K562 treated with DMSO at 1 percent for 24 hours (cell line): Measurements from ENCODE around the gene MS4A4A. TPM values are rescaled to one million over a fixed set of nuclear protein-coding genes. Genes with fewer than 3 reads are reported as not detected.

Source experiments
- total RNA-seq: library from RNA; unstranded; fragments of 300-600 nt; gene quantifications from 2 replicates; pipeline ENCODE4 v1.2.3, GENCODE V29; 2022; ENCODE audit warnings: low read depth; ENCODE audit not compliant: insufficient read depth

MS4A4A gene
- total RNA-seq, result 0.29 TPM in 1 of 2 replicates, not detected in the other

GRCh38 chr11:60280412-60280811 lies at the start of gene MS4A4A:
Gene MS4A4A, plus strand, starts transcription at chr11:60280666. Its CDS starts 10 bp downstream, at chr11:60280676.

GRCh38 chr11:60242740-60243239 lies 37.7 kb upstream of the MS4A4A start, which contains the start of gene MS4A4E:
Gene MS4A4E, minus strand, starts transcription at chr11:60243137. Its CDS starts 13,082 bp downstream, at chr11:60230055.

DNA sequence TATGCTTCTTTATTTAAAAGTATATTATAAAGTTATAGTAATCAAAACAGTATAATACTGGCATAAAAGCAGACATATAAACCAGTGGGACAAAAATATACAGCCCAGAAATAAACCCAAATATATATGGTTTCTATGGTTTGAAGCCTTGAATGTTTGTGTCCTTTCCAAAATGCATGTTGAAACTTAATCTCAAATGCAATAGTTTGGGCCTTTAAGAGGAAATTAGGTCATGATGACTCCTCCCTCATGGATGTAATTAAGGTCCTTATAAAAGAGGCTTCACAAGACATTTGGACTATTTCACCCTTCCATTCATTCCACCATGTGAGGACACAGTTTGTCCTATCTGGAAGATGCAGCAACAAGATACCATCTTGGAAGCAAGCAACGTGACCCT lies 46.5 kb downstream of the MS4A4A start, which contains the start of gene MS4A6E:
Gene MS4A6E (plus strand): TSS at position 301 of the 400 bp plus-strand sequence. CDS start 7,641 bp downstream, outside the sequence.

Other genes with a start within 250 kb of the MS4A4A start
- gene OOSP2, start 240.3 kb upstream of the MS4A4A start, total RNA-seq, result not detected in 2 replicates
- gene MS4A3, start 224.0 kb upstream of the MS4A4A start, total RNA-seq, result 24.9 and 26.2 TPM in 2 replicates
- gene MS4A2, start 192.0 kb upstream of the MS4A4A start, total RNA-seq, result not detected in 2 replicates
- not detected in 2 replicates for gene MS4A6A, start 97.6 kb upstream of the MS4A4A start, total RNA-seq
- gene MS4A4E, start 37.5 kb upstream of the MS4A4A start, total RNA-seq, result not detected in 2 replicates
- not detected in 2 replicates for gene MS4A6E, start 46.6 kb downstream of the MS4A4A start, total RNA-seq
- gene MS4A7, start 97.9 kb downstream of the MS4A4A start, total RNA-seq, result not detected in 2 replicates
- gene MS4A14, start 115.8 kb downstream of the MS4A4A start, total RNA-seq, result not detected in 2 replicates
- not detected in 2 replicates for gene MS4A5, start 148.9 kb downstream of the MS4A4A start, total RNA-seq
- gene MS4A1, start 175.2 kb downstream of the MS4A4A start, total RNA-seq, result not detected in 2 replicates
- gene MS4A12, start 212.1 kb downstream of the MS4A4A start, total RNA-seq, result not detected in 2 replicates
- not detected in 2 replicates for gene MS4A13, start 234.7 kb downstream of the MS4A4A start, total RNA-seq